A204.1 (cell line): ENCODE measurements around the gene ZFY.
"Not testable (repeated sequence)": the region's sequence is repeated elsewhere in the genome, so short reads cannot be mapped to it uniquely, and the experiment has no call there.

ENCODE experiments used
- FAIRE-seq: peaks from 2 replicates; lab custom pipeline; 2012; peaks lifted over from hg19 to GRCh38; lab: Jason Lieb, UNC

The ZFY gene

GRCh38 chrY:2973110-2973751 is 38.0 kb downstream of the ZFY start:
- no peak for FAIRE-seq

GRCh38 chrY:2979283-2979682 is 44.1 kb downstream of the ZFY start:
- no peak for FAIRE-seq

GRCh38 chrY:2984491-2984890 is 49.3 kb downstream of the ZFY start:
- FAIRE-seq, result no peak

- not testable (repeated sequence) for FAIRE-seq
Observed at GRCh38 chrY:2987178-2987577, 52.0 kb downstream of the ZFY start.

- FAIRE-seq, result not testable (repeated sequence)
Observed at GRCh38 chrY:2997369-2997768, 62.2 kb downstream of the ZFY start.

- FAIRE-seq, result no peak
Observed at GRCh38 chrY:3002190-3002589, 67.0 kb downstream of the ZFY start.

GRCh38 chrY:3002680-3003515 is 67.7 kb downstream of the ZFY start:
- no peak for FAIRE-seq

- no peak for FAIRE-seq
Observed at GRCh38 chrY:3003516-3003830, 68.3 kb downstream of the ZFY start.

GRCh38 chrY:3003846-3004245 is 68.7 kb downstream of the ZFY start:
- FAIRE-seq, result no peak

GRCh38 chrY:3006031-3006430 is 70.8 kb downstream of the ZFY start:
- not testable (repeated sequence) for FAIRE-seq

GRCh38 chrY:3007967-3008366 is 72.8 kb downstream of the ZFY start:
- FAIRE-seq, result no peak

GRCh38 chrY:3012226-3012625 is 77.0 kb downstream of the ZFY start:
- FAIRE-seq, result no peak

- FAIRE-seq, result no peak
Observed at GRCh38 chrY:3016594-3016993, 81.4 kb downstream of the ZFY start.

GRCh38 chrY:3018546-3018945 is 83.4 kb downstream of the ZFY start:
- FAIRE-seq, result no peak

- FAIRE-seq, result no peak
Observed at GRCh38 chrY:3019584-3019983, 84.4 kb downstream of the ZFY start.

GRCh38 chrY:3021176-3021575 is 86.0 kb downstream of the ZFY start:
- FAIRE-seq, result no peak

- no peak for FAIRE-seq
Observed at GRCh38 chrY:3023606-3024005, 88.4 kb downstream of the ZFY start.

GRCh38 chrY:3025357-3025756 is 90.2 kb downstream of the ZFY start:
- FAIRE-seq, result no peak
